Cardiac muscle cell (in vitro differentiated cells and primary cell): Measurements from ENCODE around the gene CKAP5. TPM values are rescaled to one million over a fixed set of nuclear protein-coding genes. Genes with fewer than 3 reads are reported as not detected.

Source experiments
- DNase-seq, 2 donors: peaks; one replicate each; pipeline versions ENCODE4 v3.0.0 to v3.0.0-alpha.2; 2010 to 2017; ENCODE audit warnings: low read depth in 1 of 2, low spot score in 1 of 2
- H3K27ac ChIP-seq: fragments of 200-600 bp; sonication (generic); 2 replicates; pipeline ENCODE4 v1.5.1; 2016
- H3K27me3 ChIP-seq: fragments of 200-600 bp; sonication (generic); 2 replicates; pipeline ENCODE4 v1.6.0; 2016; ENCODE audit warnings: control low read depth
- H3K36me3 ChIP-seq: fragments of 200-600 bp; sonication (generic); 2 replicates; pipeline ENCODE4 v1.5.1; 2016; ENCODE audit warnings: control low read depth
- H3K4me1 ChIP-seq: fragments of 200-600 bp; sonication (generic); 2 replicates; pipeline ENCODE4 v1.8.1; 2017; ENCODE audit warnings: low read depth, mild to moderate bottlenecking, mixed run types
- H3K4me3 ChIP-seq: fragments of 200-600 bp; sonication (generic); 2 replicates; pipeline ENCODE4 v1.5.1; 2016; ENCODE audit warnings: mild to moderate bottlenecking
- H3K9me3 ChIP-seq: fragments of 200-600 bp; sonication (generic); 2 replicates; pipeline ENCODE4 v1.5.1; 2017; ENCODE audit warnings: low read depth, mild to moderate bottlenecking, control low read depth
- polyA plus RNA-seq: library from polyadenylated mRNA; unstranded; fragments of >200 nt; fragmentation: Nextera tagmentation; extraction: Ambion mirVana; gene quantifications from 2 replicates; pipeline ENCODE4 v1.2.1, GENCODE V29; 2016
- total RNA-seq: library from RNA; depleted of rRNA; stranded (reverse); fragments of >200 nt; gene quantifications from 2 replicates; pipeline ENCODE4 v1.2.3, GENCODE V29; 2016
- TF ChIP-seq, protein P1 (sequence below): IDR thresholded peaks from 2 replicates; pipeline ENCODE4 v1.5.1; 2012; ENCODE audit warnings: low read depth, mild to moderate bottlenecking, low read length

Gene CKAP5
- total and polyA plus RNA-seq, 2 experiments from 2014 or later = 38.1 to 122 TPM

GRCh38 chr11:46705070-46705688 is 140.9 kb downstream of the CKAP5 start:
- DNase-seq = no peak
- H3K36me3 ChIP-seq = peaks cover 18% of the 10 kb centered on the region
- TF ChIP-seq, protein P1, sequence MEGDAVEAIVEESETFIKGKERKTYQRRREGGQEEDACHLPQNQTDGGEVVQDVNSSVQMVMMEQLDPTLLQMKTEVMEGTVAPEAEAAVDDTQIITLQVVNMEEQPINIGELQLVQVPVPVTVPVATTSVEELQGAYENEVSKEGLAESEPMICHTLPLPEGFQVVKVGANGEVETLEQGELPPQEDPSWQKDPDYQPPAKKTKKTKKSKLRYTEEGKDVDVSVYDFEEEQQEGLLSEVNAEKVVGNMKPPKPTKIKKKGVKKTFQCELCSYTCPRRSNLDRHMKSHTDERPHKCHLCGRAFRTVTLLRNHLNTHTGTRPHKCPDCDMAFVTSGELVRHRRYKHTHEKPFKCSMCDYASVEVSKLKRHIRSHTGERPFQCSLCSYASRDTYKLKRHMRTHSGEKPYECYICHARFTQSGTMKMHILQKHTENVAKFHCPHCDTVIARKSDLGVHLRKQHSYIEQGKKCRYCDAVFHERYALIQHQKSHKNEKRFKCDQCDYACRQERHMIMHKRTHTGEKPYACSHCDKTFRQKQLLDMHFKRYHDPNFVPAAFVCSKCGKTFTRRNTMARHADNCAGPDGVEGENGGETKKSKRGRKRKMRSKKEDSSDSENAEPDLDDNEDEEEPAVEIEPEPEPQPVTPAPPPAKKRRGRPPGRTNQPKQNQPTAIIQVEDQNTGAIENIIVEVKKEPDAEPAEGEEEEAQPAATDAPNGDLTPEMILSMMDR = no peak
- peaks cover 4% of the 10 kb centered on the region for H3K4me1 ChIP-seq
- H3K4me3 ChIP-seq = no peak overlapping the region
- no peak overlapping the region for H3K27ac ChIP-seq
- H3K27me3 ChIP-seq = no peaks in the 10 kb centered on the region
- H3K9me3 ChIP-seq = no peaks in the 10 kb centered on the region

DNA sequence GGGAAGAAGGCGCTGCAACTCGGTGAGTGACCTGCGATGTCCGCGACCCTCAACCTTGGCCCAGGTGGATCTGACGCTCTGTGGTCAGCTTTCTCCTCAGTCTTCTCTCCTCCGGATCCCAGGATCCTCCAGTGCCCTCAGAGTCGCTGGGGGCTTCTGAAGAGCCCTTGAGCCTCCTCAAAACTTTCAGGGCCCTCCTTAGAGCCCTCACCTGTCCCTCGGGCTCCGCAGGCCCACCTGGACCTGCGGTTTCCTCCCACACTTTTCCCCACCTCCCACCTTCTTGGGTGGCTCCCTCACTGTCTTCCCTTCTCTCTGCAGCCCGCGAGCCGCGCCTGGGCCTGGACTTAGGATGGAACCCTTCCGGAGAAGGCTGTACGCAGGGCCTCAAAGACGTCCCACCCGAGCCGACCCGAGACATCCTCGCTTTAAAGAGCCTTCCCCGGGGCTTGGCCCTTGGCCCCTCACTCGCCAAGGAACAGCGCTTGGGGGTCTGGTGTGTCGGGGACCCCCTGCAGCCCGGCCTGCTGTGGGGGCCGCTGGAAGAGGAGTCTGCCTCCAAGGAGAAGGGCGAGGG is 144.9 kb downstream of the CKAP5 start:
- no peak for DNase-seq
- H3K27me3 ChIP-seq = no peaks in the 10 kb centered on the region
- peak overlapping the region; percentile 97 for H3K4me3 ChIP-seq
- TF ChIP-seq, protein P1 = no peak
- H3K4me1 ChIP-seq = peaks cover 32% of the 10 kb centered on the region
- no peaks in the 10 kb centered on the region for H3K9me3 ChIP-seq
- peak overlapping the region; percentile 100 for H3K27ac ChIP-seq
- peaks cover 16% of the 10 kb centered on the region for H3K36me3 ChIP-seq

DNA sequence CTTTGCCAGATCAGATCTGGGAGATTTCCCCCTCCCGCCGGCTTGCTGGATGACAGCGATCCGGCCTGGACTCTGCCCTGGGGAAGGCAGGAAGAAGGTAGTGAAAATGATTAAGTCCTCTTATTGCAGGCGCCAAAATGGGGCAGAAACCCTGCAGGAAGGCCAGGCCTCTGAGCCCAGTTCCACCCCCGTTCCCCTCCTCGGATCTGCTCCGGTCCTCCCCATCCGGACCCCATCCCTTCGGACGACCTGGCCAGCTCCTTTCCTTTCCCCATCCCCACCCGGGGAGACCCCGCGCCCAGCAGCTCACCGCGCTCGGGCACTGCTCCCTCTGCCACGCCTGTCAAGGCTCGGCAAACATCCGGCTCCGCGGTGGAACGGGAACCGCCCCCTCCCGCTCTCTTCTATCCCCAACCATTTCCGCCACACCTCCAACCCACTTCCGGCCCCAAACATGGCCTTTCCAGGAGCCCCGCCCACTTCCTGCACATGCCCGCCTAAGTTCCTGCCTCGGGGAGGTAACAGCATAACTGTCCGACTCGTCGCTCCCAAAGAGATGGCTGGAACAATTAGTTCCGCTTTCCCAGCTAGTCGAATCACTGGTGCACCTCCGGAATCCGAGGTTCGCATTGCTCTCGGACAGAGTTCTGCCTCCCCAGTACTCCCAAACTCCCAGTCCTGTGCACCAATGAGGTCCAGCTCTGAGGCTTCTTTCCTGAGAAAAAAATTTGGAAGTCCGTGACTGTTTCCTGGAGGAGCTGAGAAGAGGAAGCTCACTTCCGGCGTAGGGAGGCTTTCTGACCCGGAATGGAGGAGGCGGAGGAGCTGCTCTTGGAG is 145.6 kb downstream of the CKAP5 start, which contains the start of the genes ARHGAP1 and ZNF408:
Gene ARHGAP1, minus strand, starts transcription at position 379 of the 837 bp plus-strand sequence. CDS start 4,512 bp downstream, outside the sequence.
Gene ZNF408, plus strand, starts transcription at position 791 of the 837 bp plus-strand sequence. Its CDS starts 17 bp downstream, at position 808.
- TF ChIP-seq, protein P1 = no peak
- H3K27ac ChIP-seq = peak within 1 kb of the TSS; percentile 100
- peak within 1 kb of the TSS; percentile 97 for H3K4me3 ChIP-seq

GRCh38 chr11:46698597-46698996 is 147.5 kb downstream of the CKAP5 start:
- Histone ChIP-seq H3K27me3 (no peaks in the 10 kb centered on the region), H3K4me3 (no peak overlapping the region), H3K4me1 (peaks cover 32% of the 10 kb centered on the region), H3K27ac (peak overlapping the region; percentile 98), H3K36me3 (peaks cover 11% of the 10 kb centered on the region), H3K9me3 (no peaks in the 10 kb centered on the region)
- TF ChIP-seq, protein P1 = no peak
- DNase-seq = no peak

More for the DNA sequence above, 145.6 kb downstream of the CKAP5 start, which contains the start of the genes ARHGAP1 and ZNF408:
- H3K27me3 ChIP-seq = no peaks in the 10 kb centered on the region
- no peaks in the 10 kb centered on the region for H3K9me3 ChIP-seq
- peaks cover 12% of the 10 kb centered on the region for H3K36me3 ChIP-seq
- DNase-seq = peak; percentile 99
- H3K4me1 ChIP-seq = peaks cover 32% of the 10 kb centered on the region

GRCh38 chr11:46697723-46698122 is 148.4 kb downstream of the CKAP5 start:
- Histone ChIP-seq H3K9me3 (no peaks in the 10 kb centered on the region), H3K36me3 (peaks cover 6% of the 10 kb centered on the region), H3K27ac (peak overlapping the region; percentile 98), H3K4me3 (no peak overlapping the region), H3K27me3 (no peaks in the 10 kb centered on the region), H3K4me1 (peaks cover 32% of the 10 kb centered on the region)
- DNase-seq = no peak
- TF ChIP-seq, protein P1 = no peak
